Lung (tissue), 12 donors: ENCODE results near the gene CD53. TPM values are rescaled to one million over a fixed set of nuclear protein-coding genes. Genes with fewer than 3 reads are reported as not detected.

Source experiments
- ATAC-seq: fragments of 200-7000 bp; cut with Tn5 transposase; one replicate; pipeline ENCODE4 v1.9.1; 2020; ENCODE audit warnings: moderate number of reproducible peaks; ENCODE audit not compliant: insufficient read depth, low FRiP score
- DNase-seq, 3 donors: peaks; one replicate each; pipeline ENCODE4 v3.0.0-alpha.2; 2013 to 2017
- H3K27ac ChIP-seq, 2 donors: one replicate each; pipeline ENCODE4 v1.5.1; 2013; ENCODE audit warnings: mild to moderate bottlenecking in 2 of 2, moderate library complexity in 2 of 2, control low read depth in 1 of 2, inconsistent platforms in 1 of 2, low read depth in 1 of 2, low read length in 1 of 2
- H3K27me3 ChIP-seq, 3 donors: one replicate each; pipeline ENCODE4 v1.5.1; 2013; ENCODE audit warnings: low read length in 2 of 3; ENCODE audit not compliant: control insufficient read depth in 3 of 3, insufficient read depth in 3 of 3
- H3K36me3 ChIP-seq, 4 donors: one replicate each; pipeline ENCODE4 v1.5.1; 2013; ENCODE audit warnings: low read length in 4 of 4, mild to moderate bottlenecking in 1 of 4, moderate library complexity in 1 of 4; ENCODE audit not compliant: control insufficient read depth in 4 of 4, insufficient read depth in 4 of 4
- H3K4me1 ChIP-seq, 5 donors: one replicate each; pipeline ENCODE4 v1.5.1; 2013; ENCODE audit warnings: low read length in 5 of 5, mild to moderate bottlenecking in 2 of 5, moderate library complexity in 1 of 5; ENCODE audit not compliant: control insufficient read depth in 5 of 5, insufficient read depth in 5 of 5
- H3K4me3 ChIP-seq: one replicate; pipeline ENCODE4 v1.5.1; 2013; ENCODE audit warnings: mild to moderate bottlenecking, control low read depth, moderate library complexity
- H3K9ac ChIP-seq, 2 donors: one replicate each; pipeline ENCODE4 v1.5.1; 2013; ENCODE audit warnings: low read length in 2 of 2, control low read depth in 1 of 2; ENCODE audit not compliant: insufficient read depth in 1 of 2
- H3K9me3 ChIP-seq, 4 donors: one replicate each; pipeline ENCODE4 v1.5.1; 2013; ENCODE audit warnings: low read length in 3 of 4, mild to moderate bottlenecking in 1 of 4, moderate library complexity in 1 of 4; ENCODE audit not compliant: control insufficient read depth in 4 of 4, insufficient read depth in 3 of 4
- CTCF ChIP-seq: IDR thresholded peaks from 2 replicates; pipeline ENCODE4 v1.5.1; 2012; ENCODE audit warnings: mild to moderate bottlenecking; ENCODE audit errors: control extremely low read depth, extremely low read depth
- WGBS, 2 donors: extraction: QIAGEN DNeasy Blood & Tissue Kit; methylation state at CpG; one replicate each; pipeline ENCODE4 v1.1.7; 2013; 5-methylcytosine and 5-hydroxymethylcytosine counted together
- polyA plus RNA-seq, 2 donors: library from polyadenylated mRNA; stranded (reverse); fragments of 200-250 nt; gene quantifications; one replicate each; pipeline ENCODE4 v1.2.1, GENCODE V29; 2013
- total RNA-seq, 2 donors: library from RNA; depleted of rRNA in 1 of 2; stranded (reverse); fragments of >200 nt in 1 of 2; gene quantifications; one replicate each; pipeline ENCODE4 v1.2.1, GENCODE V29; 2014 to 2021
- donor health status: control.
- donor health status: control.
- donor health status: Bipolar disorder and iron deficiency.
- donor health status: healthy.
- donor health status: DM: yes; HTN: yes; CAD: no.

CD53 gene
- total and polyA plus RNA-seq, 4 donors: 41.2 to 583 (median 88.7) TPM

- DNase-seq (no peak), ATAC-seq (no peak)
- Histone ChIP-seq H3K9ac (no peak overlapping the region), H3K4me3 (no peak overlapping the region), H3K9me3 (peaks cover 0 to 3% (median 0%) of the 10 kb centered on the region in 4 donors), H3K27ac (no peak overlapping the region), H3K27me3 (no peaks in the 10 kb centered on the region), H3K4me1 (no peaks in the 10 kb centered on the region), H3K36me3 (no peaks in the 10 kb centered on the region)
- TF ChIP-seq CTCF: no peak
Measured at GRCh38 chr1:110912784-110913183, 39.8 kb downstream of the CD53 start.

- Histone ChIP-seq H3K9ac (no peak overlapping the region), H3K9me3 (peaks cover 0 to 3% (median 0%) of the 10 kb centered on the region in 4 donors), H3K36me3 (no peaks in the 10 kb centered on the region), H3K27ac (no peak overlapping the region), H3K4me1 (no peaks in the 10 kb centered on the region), H3K27me3 (no peaks in the 10 kb centered on the region), H3K4me3 (no peak overlapping the region)
- DNase-seq (no peak), ATAC-seq (no peak)
- 91 to 98% methylated on average over 3 of the region's 3 CpGs for WGBS, 2 donors
- TF ChIP-seq CTCF: no peak
Measured at GRCh38 chr1:110914676-110915075, 41.7 kb downstream of the CD53 start.

GRCh38 chr1:110915804-110916203 is 42.9 kb downstream of the CD53 start:
- DNase-seq: no peak
- no peak overlapping the region for H3K27ac ChIP-seq
- H3K9me3 ChIP-seq: peaks cover 0 to 3% (median 0%) of the 10 kb centered on the region in 4 donors
- no peak for TF ChIP-seq CTCF
- ATAC-seq: no peak
- no peaks in the 10 kb centered on the region for H3K36me3 ChIP-seq
- H3K4me1 ChIP-seq: no peaks in the 10 kb centered on the region
- no peaks in the 10 kb centered on the region for H3K27me3 ChIP-seq
- H3K9ac ChIP-seq: no peak overlapping the region
- 78 to 90% methylated on average over 2 of the region's 2 CpGs for WGBS, 2 donors
- no peak overlapping the region for H3K4me3 ChIP-seq

DNA sequence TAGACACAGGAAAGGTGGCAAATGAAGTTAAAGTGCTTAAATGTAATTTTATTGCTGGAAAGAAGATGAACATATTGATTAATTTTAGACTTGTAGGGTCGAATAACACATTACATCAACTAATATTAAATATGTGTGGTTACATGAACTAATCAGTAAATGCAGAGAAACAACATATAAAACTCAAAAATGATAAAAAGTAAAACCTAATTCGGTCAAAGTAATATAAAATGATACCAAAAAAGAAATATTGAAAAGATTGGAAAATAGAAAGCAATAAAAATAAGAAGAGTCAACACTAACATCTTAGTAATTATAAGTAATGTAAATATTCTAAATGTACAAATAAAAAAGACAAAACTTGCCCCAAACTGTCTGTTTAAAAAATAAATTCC is 43.3 kb downstream of the CD53 start:
- TF ChIP-seq CTCF: no peak
- H3K36me3 ChIP-seq: no peaks in the 10 kb centered on the region
- H3K4me1 ChIP-seq: no peaks in the 10 kb centered on the region
- H3K4me3 ChIP-seq: no peak overlapping the region
- no peak for ATAC-seq
- H3K27ac ChIP-seq: no peak overlapping the region
- no peak for DNase-seq
- no peaks in the 10 kb centered on the region for H3K27me3 ChIP-seq
- WGBS, 2 donors: 87 to 90% methylated on average over 2 of the region's 2 CpGs
- no peak overlapping the region for H3K9ac ChIP-seq
- peaks cover 0 to 3% (median 0%) of the 10 kb centered on the region in 4 donors for H3K9me3 ChIP-seq
